HG03135 (cell line): ENCODE results near the gene DOK1.
A peak's percentile ranks its signal among the peaks of the same experiment; 100 is the strongest.
"Not testable (repeated sequence)": the region's sequence is repeated elsewhere in the genome, so short reads cannot be mapped to it uniquely, and the experiment has no call there.

Experiments used
- ATAC-seq: cut with Tn5 transposase; IDR thresholded peaks from one replicate; pipeline ENCODE4 v1.9.1; 2021; ENCODE audit warnings: mild to moderate bottlenecking, moderate library complexity; ENCODE audit not compliant: unreplicated experiment

Gene DOK1

GRCh38 chr2:74548285-74548899, 6.1 kb upstream of the DOK1 start:
- ATAC-seq, result no peak

- no peak for ATAC-seq
Measured at GRCh38 chr2:74548900-74549826, 5.4 kb upstream of the DOK1 start.

- no peak for ATAC-seq
Measured at GRCh38 chr2:74550231-74550630, 4.3 kb upstream of the DOK1 start.

- ATAC-seq, result no peak
Measured at GRCh38 chr2:74551530-74551929, 3.0 kb upstream of the DOK1 start.

GRCh38 chr2:74551942-74552913, 2.3 kb upstream of the DOK1 start:
- ATAC-seq, result no peak

- no peak for ATAC-seq
Measured at GRCh38 chr2:74552914-74553811, 1.4 kb upstream of the DOK1 start.

GRCh38 chr2:74554820-74555531, 456 bp downstream of the DOK1 start:
- peak; percentile 58 for ATAC-seq

GRCh38 chr2:74555610-74556103, 1.1 kb downstream of the DOK1 start:
- ATAC-seq, result no peak

GRCh38 chr2:74556159-74556558, 1.6 kb downstream of the DOK1 start:
- no peak for ATAC-seq

GRCh38 chr2:74556831-74557370, 2.4 kb downstream of the DOK1 start:
- no peak for ATAC-seq

GRCh38 chr2:74558284-74559230, 4.0 kb downstream of the DOK1 start:
- ATAC-seq, result no peak

- no peak for ATAC-seq
Measured at GRCh38 chr2:74559912-74560311, 5.4 kb downstream of the DOK1 start.

GRCh38 chr2:74560591-74560990, 6.1 kb downstream of the DOK1 start:
- ATAC-seq, result no peak

- ATAC-seq, result not testable (repeated sequence)
Measured at GRCh38 chr2:74561022-74561421, 6.5 kb downstream of the DOK1 start.

GRCh38 chr2:74562126-74562775, 7.7 kb downstream of the DOK1 start:
- no peak for ATAC-seq

GRCh38 chr2:74564222-74564621, 9.7 kb downstream of the DOK1 start:
- no peak for ATAC-seq

GRCh38 chr2:74566076-74566753, 11.7 kb downstream of the DOK1 start:
- no peak for ATAC-seq
